HG02885 (cell line): Measurements from ENCODE around the gene WDFY4.

Experiments
- ATAC-seq: cut with Tn5 transposase; IDR thresholded peaks from one replicate; pipeline ENCODE4 v1.9.1; 2021; ENCODE audit warnings: mild to moderate bottlenecking; ENCODE audit not compliant: unreplicated experiment, poor library complexity

Gene WDFY4

GRCh38 chr10:48839809-48840679 is 155.4 kb downstream of the WDFY4 start:
- ATAC-seq: no peak

GRCh38 chr10:48842231-48842630 is 157.6 kb downstream of the WDFY4 start:
- no peak for ATAC-seq

GRCh38 chr10:48843198-48843597 is 158.5 kb downstream of the WDFY4 start:
- ATAC-seq: no peak

GRCh38 chr10:48844616-48845015 is 159.9 kb downstream of the WDFY4 start:
- ATAC-seq: no peak

GRCh38 chr10:48845512-48845911 is 160.8 kb downstream of the WDFY4 start:
- no peak for ATAC-seq

- no peak for ATAC-seq
Observed at GRCh38 chr10:48847691-48848090, 163.0 kb downstream of the WDFY4 start.

- no peak for ATAC-seq
Observed at GRCh38 chr10:48856855-48857254, 172.2 kb downstream of the WDFY4 start.

- no peak for ATAC-seq
Observed at GRCh38 chr10:48872234-48872633, 187.6 kb downstream of the WDFY4 start.

- no peak for ATAC-seq
Observed at GRCh38 chr10:48878091-48878490, 193.4 kb downstream of the WDFY4 start.

- no peak for ATAC-seq
Observed at GRCh38 chr10:48879451-48879850, 194.8 kb downstream of the WDFY4 start.

GRCh38 chr10:48880016-48880705 is 195.5 kb downstream of the WDFY4 start:
- no peak for ATAC-seq

GRCh38 chr10:48881937-48882336 is 197.3 kb downstream of the WDFY4 start:
- ATAC-seq: no peak

GRCh38 chr10:48882881-48883280 is 198.2 kb downstream of the WDFY4 start:
- no peak for ATAC-seq

- ATAC-seq: no peak
Observed at GRCh38 chr10:48883701-48884100, 199.0 kb downstream of the WDFY4 start.

- ATAC-seq: no peak
Observed at GRCh38 chr10:48884179-48885045, 199.7 kb downstream of the WDFY4 start.

- no peak for ATAC-seq
Observed at GRCh38 chr10:48885376-48885775, 200.7 kb downstream of the WDFY4 start.

- ATAC-seq: no peak
Observed at GRCh38 chr10:48887982-48888381, 203.3 kb downstream of the WDFY4 start.

GRCh38 chr10:48890888-48891850 is 206.5 kb downstream of the WDFY4 start:
- ATAC-seq: no peak

GRCh38 chr10:48894911-48895802 is 210.5 kb downstream of the WDFY4 start:
- ATAC-seq: no peak
